ENCODE measurements around the gene PDIA6.

- TF ChIP-seq POLR2A (IDR thresholded peaks at IDR 0.05) = no peak
- TF ChIP-seq CTCF (IDR thresholded peaks at IDR 0.05) = no peak
- TF ChIP-seq POLR2AphosphoS5 (IDR thresholded peaks at IDR 0.05) = no peak
Measured at GRCh38 chr2:10792660-10793400, 19.8 kb downstream of the PDIA6 start.
